ENCODE data around the gene ACADS. TPM values are rescaled to one million over a fixed set of nuclear protein-coding genes. Genes with fewer than 3 reads are reported as not detected.

Gene ACADS
- total and polyA plus RNA-seq, 8 donors = 15.2 to 59.2 (median 20.9) TPM

GRCh38 chr12:120684523-120684932, 41.1 kb upstream of the ACADS start:
- DNase-seq (no peak), ATAC-seq (no peak), FAIRE-seq (no peak)
- no peak overlapping the region for H3K27ac ChIP-seq
- H3K4me3 ChIP-seq = no peak overlapping the region
- intact Hi-C loops (cut with DNase I) = no loop called here
- TF ChIP-seq CTCF (IDR thresholded peaks at IDR 0.05) = no peak
- no peaks in the 10 kb centered on the region for H3K9me3 ChIP-seq
- H3K36me3 ChIP-seq = no peaks in the 10 kb centered on the region
- H3K4me1 ChIP-seq = peaks cover 0 to 4% (median under 1%) of the 10 kb centered on the region in 3 donors
- no peaks in the 10 kb centered on the region for H3K27me3 ChIP-seq
- WGBS, 2 donors = 79 to 82% methylated on average over 8 of the region's 8 CpGs

- Histone ChIP-seq H3K27me3 (no peaks in the 10 kb centered on the region), H3K27ac (no peak overlapping the region), H3K4me1 (peaks cover 5 to 14% (median 11%) of the 10 kb centered on the region in 3 donors), H3K36me3 (no peaks in the 10 kb centered on the region), H3K9me3 (no peaks in the 10 kb centered on the region), H3K4me3 (no peak overlapping the region)
- WGBS, 2 donors = 65 to 79% methylated on average over 3 of the region's 3 CpGs
- ATAC-seq = no peak
- TF ChIP-seq CTCF (IDR thresholded peaks at IDR 0.05) = no peak
- no peak for FAIRE-seq
- intact Hi-C loops (cut with DNase I) = no loop called here
- DNase-seq = no peak
These were observed 40.1 kb upstream of the ACADS start for GRCh38 chr12:120685522-120685921.

GRCh38 chr12:120686151-120686689, 39.4 kb upstream of the ACADS start:
- 0 to 1% methylated on average over 46 of the region's 46 CpGs for WGBS, 2 donors
- Histone ChIP-seq H3K36me3 (no peaks in the 10 kb centered on the region), H3K27ac (peak overlapping the region; percentile 74 to 88 (median 86)), H3K4me3 (peak overlapping the region; percentile 74 to 99 (median 96)), H3K4me1 (peaks cover 8 to 21% (median 16%) of the 10 kb centered on the region in 3 donors), H3K9me3 (no peaks in the 10 kb centered on the region), H3K27me3 (no peaks in the 10 kb centered on the region)
- DNase-seq = peak; percentile 97 to 100 (median 98)
- TF ChIP-seq CTCF (IDR thresholded peaks at IDR 0.05) = no peak
- intact Hi-C loops (cut with DNase I) = no loop called here
- no peak for FAIRE-seq
- ATAC-seq = peak; percentile 84 to 93 (median 86)

- DNase-seq (peak; percentile 97 to 99 (median 98)), ATAC-seq (peak; percentile 85 to 93 (median 88)), FAIRE-seq (no peak)
- Histone ChIP-seq H3K36me3 (no peaks in the 10 kb centered on the region), H3K27me3 (no peaks in the 10 kb centered on the region), H3K9me3 (no peaks in the 10 kb centered on the region), H3K4me3 (peak within 1 kb of the TSS; percentile 74 to 99 (median 96)), H3K27ac (peak within 1 kb of the TSS; percentile 74 to 88 (median 86)), H3K4me1 (peaks cover 11 to 26% (median 16%) of the 10 kb centered on the region in 3 donors)
- no peak for TF ChIP-seq CTCF (IDR thresholded peaks at IDR 0.05)
- intact Hi-C loops (cut with DNase I) = no loop called here
- 0 to 1% methylated on average over 63 to 84 of the region's 84 CpGs for WGBS, 2 donors
These were observed 38.7 kb upstream of the ACADS start, which contains the start of gene MLEC for GRCh38 chr12:120686690-120687577. Gene MLEC (plus strand): TSS chr12:120687149. CDS start chr12:120687297, 148 bp downstream.

Measured in pancreas (tissue), 10 donors.